Naive thymus-derived CD4-positive, alpha-beta T cell (primary cell): ENCODE measurements around the gene CRADD. TPM values are rescaled to one million over a fixed set of nuclear protein-coding genes. Genes with fewer than 3 reads are reported as not detected.
A peak's percentile ranks its signal among the peaks of the same experiment; 100 is the strongest.
"Not testable (repeated sequence)": the region's sequence is repeated elsewhere in the genome, so short reads cannot be mapped to it uniquely, and the experiment has no call there.

ENCODE experiments used
- ATAC-seq: fragments of 150-1000 bp; cut with Tn5 transposase; 2 replicates; pipeline ENCODE4 v1.10.0; 2021; ENCODE audit warnings: mild to moderate bottlenecking, moderate library complexity
- CTCF ChIA-PET: fragments of 350-600 bp; sonication (Branson Sonifier 250); formaldehyde crosslinking; loops from one replicate; lab custom pipeline; 2021; ENCODE audit warnings: antibody characterized with exemption; lab: Charles Lee
- POLR2A ChIA-PET: fragments of 350-600 bp; sonication (Branson Sonifier 250); formaldehyde crosslinking; loops from one replicate; lab custom pipeline; 2021; ENCODE audit warnings: antibody characterized with exemption, inconsistent platforms; lab: Charles Lee
- DNase-seq, 9 donors: peaks; one replicate each; pipeline versions ENCODE4 v3.0.0 to v3.0.0-alpha.2; 2020 to 2022; ENCODE audit warnings: mixed read lengths in 1 of 9
- H3K27ac ChIP-seq: one replicate; pipeline ENCODE4 v1.7.0; 2013; ENCODE audit warnings: mild to moderate bottlenecking, low read depth, low read length, moderate library complexity
- H3K27me3 ChIP-seq, 2 donors: one replicate each; pipeline ENCODE4 v1.7.0; 2013; ENCODE audit warnings: low read length in 2 of 2, mild to moderate bottlenecking in 2 of 2, moderate library complexity in 2 of 2; ENCODE audit not compliant: control insufficient read depth in 2 of 2, insufficient read depth in 2 of 2
- H3K36me3 ChIP-seq, 3 experiments: 1 replicate in 2 of 3; 2 replicates in 1 of 3; pipeline ENCODE4 v1.7.0; 2013; ENCODE audit warnings: low read length in 3 of 3, mild to moderate bottlenecking in 3 of 3, moderate library complexity in 1 of 3; ENCODE audit not compliant: insufficient read depth in 3 of 3, control insufficient read depth in 2 of 3
- H3K4me1 ChIP-seq, 2 donors: one replicate each; pipeline ENCODE4 v1.7.0; 2013; ENCODE audit warnings: low read length in 2 of 2, mild to moderate bottlenecking in 2 of 2, moderate library complexity in 1 of 2; ENCODE audit not compliant: control insufficient read depth in 2 of 2, insufficient read depth in 2 of 2
- H3K4me3 ChIP-seq: 2 replicates; pipeline ENCODE4 v1.7.0; 2013; ENCODE audit warnings: mild to moderate bottlenecking, low read length
- H3K9me3 ChIP-seq, 3 experiments: 1 replicate in 2 of 3; 2 replicates in 1 of 3; pipeline ENCODE4 v1.7.0; 2013; ENCODE audit warnings: low read length in 3 of 3; ENCODE audit not compliant: control insufficient read depth in 2 of 3
- H3K27ac Mint-ChIP-seq, 9 donors: one replicate each; pipeline ENCODE4 v1.8.0; 2020 to 2022; ENCODE audit warnings: mixed read lengths in 9 of 9, mild to moderate bottlenecking in 8 of 9, moderate library complexity in 5 of 9, inconsistent platforms in 2 of 9
- H3K27me3 Mint-ChIP-seq, 5 donors: one replicate each; pipeline ENCODE4 v1.8.0; 2021 to 2022; ENCODE audit warnings: mixed read lengths in 5 of 5, mild to moderate bottlenecking in 1 of 5
- H3K36me3 Mint-ChIP-seq, 5 donors: one replicate each; pipeline ENCODE4 v1.8.0; 2020 to 2022; ENCODE audit warnings: mixed read lengths in 5 of 5, mild to moderate bottlenecking in 3 of 5, inconsistent platforms in 1 of 5
- H3K4me1 Mint-ChIP-seq, 7 donors: one replicate each; pipeline ENCODE4 v1.8.0; 2020 to 2022; ENCODE audit warnings: mixed read lengths in 7 of 7, mild to moderate bottlenecking in 3 of 7, inconsistent platforms in 1 of 7
- H3K4me3 Mint-ChIP-seq, 10 donors: one replicate each; pipeline ENCODE4 v1.8.0; 2020 to 2022; ENCODE audit warnings: mild to moderate bottlenecking in 10 of 10, mixed read lengths in 10 of 10, moderate library complexity in 6 of 10, inconsistent platforms in 2 of 10
- H3K9me3 Mint-ChIP-seq, 11 donors: one replicate each; pipeline ENCODE4 v1.8.0; 2020 to 2022; ENCODE audit warnings: mixed read lengths in 11 of 11, mild to moderate bottlenecking in 4 of 11, inconsistent platforms in 1 of 11, moderate library complexity in 1 of 11
- intact Hi-C, 2 donors: fragments of 100-400 bp; cut with micrococcal nuclease; formaldehyde crosslinking; loops; one replicate each; pipeline ENCODE4 v1.15.1; 2023
- polyA plus RNA-seq, 2 donors: library from polyadenylated mRNA; unstranded; fragments of 300-500 nt; fragmentation: Illumina TruSeq; gene quantifications; one replicate each; pipeline ENCODE4 v1.2.3, GENCODE V29; 2021
- total RNA-seq, 6 experiments: library from RNA in 5 of 6; stranded (reverse) in 5 of 6; gene quantifications; 1 replicate in 5 of 6; 2 replicates in 1 of 6; pipeline ENCODE4 v1.2.3 and lab custom pipeline; 2021 to 2026

CRADD gene
- total and polyA plus RNA-seq, 7 experiments from 2014 or later = 11.4 to 17.1 (median 13.8) TPM

DNA sequence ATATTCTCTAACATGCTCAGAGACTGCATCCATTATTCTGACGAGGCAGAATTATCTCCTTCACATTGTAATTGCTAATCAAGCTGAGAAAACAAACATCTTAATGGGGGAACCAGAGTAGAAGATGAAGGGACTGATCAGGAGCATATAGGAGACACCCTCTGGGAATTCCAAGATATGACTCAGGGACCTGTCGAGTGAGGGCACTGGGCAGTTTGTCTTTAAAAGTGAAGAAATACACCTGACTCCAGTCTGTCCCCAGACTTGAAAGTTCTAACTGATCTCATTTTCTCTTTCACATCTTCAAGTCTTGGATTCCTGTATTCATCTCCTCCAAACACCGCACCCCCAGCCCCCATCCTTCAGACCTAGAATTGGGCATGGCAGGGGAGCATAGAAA lies 244.3 kb downstream of the CRADD start:
- POLR2A ChIA-PET = no interaction called here
- no peak for DNase-seq
- intact Hi-C loops = loop anchor here in 1 of 2 donors (5.0 kb wide), 1 partner anchor 39 kb away; no protein-coding TSS in a partner anchor

DNA sequence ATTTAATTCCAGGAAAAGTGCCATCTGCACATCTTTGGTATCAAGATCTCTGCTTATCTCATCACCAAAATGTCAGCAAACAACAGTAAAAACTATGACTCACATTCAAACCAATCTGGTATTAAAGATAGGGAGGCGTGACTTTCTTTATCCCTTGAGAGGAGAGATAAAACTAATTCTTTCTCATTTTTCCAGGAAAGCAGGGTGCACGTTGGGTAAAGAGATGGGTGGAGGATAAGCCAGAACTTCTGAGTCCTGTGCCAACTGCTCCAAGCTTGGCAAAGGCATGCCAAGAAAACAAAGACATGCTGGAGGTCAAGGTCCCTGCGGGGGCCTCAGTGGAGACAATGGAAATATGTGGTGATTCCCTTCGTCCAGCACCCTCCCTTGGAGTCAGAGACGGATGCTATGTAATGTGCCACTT lies 245.4 kb downstream of the CRADD start:
- no peaks in the 10 kb centered on the region for H3K27me3 ChIP-seq
- no peaks in the 10 kb centered on the region for H3K27me3 Mint-ChIP-seq
- H3K9me3 Mint-ChIP-seq = peaks cover 2 to 18% (median 7%) of the 10 kb centered on the region in 11 donors
- H3K36me3 Mint-ChIP-seq = peaks cover 3 to 19% (median 7%) of the 10 kb centered on the region in 5 donors
- no peaks in the 10 kb centered on the region for H3K4me1 ChIP-seq
- intact Hi-C loops = loop anchor here in 1 of 2 donors (5.0 kb wide), 1 partner anchor 40 kb away; no protein-coding TSS in a partner anchor
- H3K27ac ChIP-seq = no peak overlapping the region
- DNase-seq (no peak), ATAC-seq (no peak)
- peaks cover 0 to 19% (median 7%) of the 10 kb centered on the region in 7 donors for H3K4me1 Mint-ChIP-seq
- no peaks in the 10 kb centered on the region for H3K9me3 ChIP-seq
- no peak overlapping the region for H3K4me3 ChIP-seq
- no peak overlapping the region for H3K27ac Mint-ChIP-seq
- ChIA-PET CTCF (no interaction called here), POLR2A (no interaction called here)
- no peak overlapping the region for H3K4me3 Mint-ChIP-seq
- H3K36me3 ChIP-seq = no peaks in the 10 kb centered on the region

More for the DNA sequence above, 244.3 kb downstream of the CRADD start:
- Mint-ChIP-seq H3K36me3 (peaks cover 3 to 13% (median 7%) of the 10 kb centered on the region in 5 donors), H3K4me1 (peaks cover 0 to 19% (median 7%) of the 10 kb centered on the region in 7 donors), H3K27me3 (no peaks in the 10 kb centered on the region), H3K27ac (no peak overlapping the region), H3K4me3 (no peak overlapping the region), H3K9me3 (peaks cover 2 to 16% (median 7%) of the 10 kb centered on the region in 11 donors)
- Histone ChIP-seq H3K9me3 (no peaks in the 10 kb centered on the region), H3K4me3 (no peak overlapping the region), H3K27me3 (no peaks in the 10 kb centered on the region), H3K36me3 (no peaks in the 10 kb centered on the region), H3K27ac (no peak overlapping the region), H3K4me1 (no peaks in the 10 kb centered on the region)
- CTCF ChIA-PET = no interaction called here
- no peak for ATAC-seq

DNA sequence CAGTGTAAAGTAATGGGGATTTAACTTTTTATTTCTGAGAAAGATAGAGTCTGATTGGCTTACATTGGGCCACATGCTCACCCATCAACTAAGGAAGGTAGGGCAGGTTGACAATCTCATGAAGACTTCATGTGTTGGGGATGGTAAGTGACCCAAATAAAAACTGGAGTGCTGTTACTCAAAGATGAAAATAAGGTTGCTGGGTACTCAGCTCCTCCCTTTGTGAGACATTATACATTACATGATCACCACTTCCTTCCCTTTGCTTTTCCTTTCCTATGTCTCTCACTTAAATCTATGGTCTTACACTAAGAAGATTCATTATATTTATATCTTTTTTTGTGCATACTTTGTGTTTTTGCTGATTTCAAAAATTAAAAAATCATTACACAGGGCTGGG lies 247.2 kb downstream of the CRADD start:
- Histone ChIP-seq H3K9me3 (no peaks in the 10 kb centered on the region), H3K27ac (no peak overlapping the region), H3K36me3 (no peaks in the 10 kb centered on the region), H3K4me1 (no peaks in the 10 kb centered on the region), H3K4me3 (no peak overlapping the region), H3K27me3 (no peaks in the 10 kb centered on the region)
- Mint-ChIP-seq H3K36me3 (peaks cover 3 to 26% (median 7%) of the 10 kb centered on the region in 5 donors), H3K27me3 (no peaks in the 10 kb centered on the region), H3K27ac (peak overlapping the region in 1 of 9 donors; percentile 40), H3K9me3 (peaks cover 2 to 24% (median 10%) of the 10 kb centered on the region in 11 donors), H3K4me3 (no peak overlapping the region), H3K4me1 (peaks cover 0 to 22% (median 7%) of the 10 kb centered on the region in 7 donors)
- POLR2A ChIA-PET = no interaction called here
- intact Hi-C loops = loop anchor here in 1 of 2 donors (5.0 kb wide), 1 partner anchor 42 kb away; no protein-coding TSS in a partner anchor
- DNase-seq (peak in 2 of 9 donors; percentile 1 to 17), ATAC-seq (no peak)
- CTCF ChIA-PET = interaction anchor here (0.7 kb wide), 1 partner anchor 53 kb away, joined by 3 read pairs; no protein-coding TSS in a partner anchor

DNA sequence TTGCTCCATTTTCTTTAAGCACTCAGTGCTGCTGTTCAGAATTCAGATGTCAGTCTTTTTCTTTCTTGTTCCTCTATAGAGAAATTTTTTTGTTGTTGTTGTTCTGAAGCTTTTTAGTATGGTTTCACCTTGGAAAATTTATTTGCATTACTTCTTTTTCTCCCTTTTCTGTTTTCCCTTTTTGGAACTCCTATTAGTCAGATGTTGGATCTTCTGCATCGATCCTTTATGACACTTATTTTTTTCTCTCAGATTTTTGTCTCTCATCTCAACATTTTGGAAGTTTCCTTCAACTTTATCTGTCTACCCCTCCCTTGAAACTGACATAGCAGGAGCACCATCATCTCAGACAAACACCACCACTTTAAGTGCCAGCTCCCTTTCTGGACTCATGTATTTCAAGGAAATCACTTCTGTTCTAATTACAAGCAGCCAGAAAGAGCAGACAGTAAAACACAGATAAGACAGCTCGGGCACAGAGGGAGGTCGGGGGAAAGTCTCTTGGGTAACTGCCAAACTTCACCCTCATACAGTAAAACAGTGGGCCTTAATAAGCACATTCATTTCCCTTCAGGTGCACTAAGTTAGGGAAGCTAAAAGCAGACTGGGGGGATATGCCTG lies 248.5 kb downstream of the CRADD start:
- intact Hi-C loops = no loop called here
- POLR2A ChIA-PET = no interaction called here
- Mint-ChIP-seq H3K9me3 (peaks cover 2 to 27% (median 11%) of the 10 kb centered on the region in 11 donors), H3K27me3 (no peaks in the 10 kb centered on the region), H3K4me1 (peaks cover 0 to 22% (median 7%) of the 10 kb centered on the region in 7 donors), H3K27ac (peak overlapping the region in 1 of 9 donors; percentile 20), H3K36me3 (peaks cover 3 to 26% (median 7%) of the 10 kb centered on the region in 5 donors), H3K4me3 (no peak overlapping the region)
- H3K4me3 ChIP-seq = no peak overlapping the region
- no peaks in the 10 kb centered on the region for H3K27me3 ChIP-seq
- no peaks in the 10 kb centered on the region for H3K36me3 ChIP-seq
- ATAC-seq (no peak), DNase-seq (no peak)
- H3K9me3 ChIP-seq = no peaks in the 10 kb centered on the region
- no peak overlapping the region for H3K27ac ChIP-seq
- CTCF ChIA-PET = interaction anchor here (0.6 kb wide), 1 partner anchor 916 kb away, joined by 3 read pairs; no protein-coding TSS in a partner anchor
- no peaks in the 10 kb centered on the region for H3K4me1 ChIP-seq

DNA sequence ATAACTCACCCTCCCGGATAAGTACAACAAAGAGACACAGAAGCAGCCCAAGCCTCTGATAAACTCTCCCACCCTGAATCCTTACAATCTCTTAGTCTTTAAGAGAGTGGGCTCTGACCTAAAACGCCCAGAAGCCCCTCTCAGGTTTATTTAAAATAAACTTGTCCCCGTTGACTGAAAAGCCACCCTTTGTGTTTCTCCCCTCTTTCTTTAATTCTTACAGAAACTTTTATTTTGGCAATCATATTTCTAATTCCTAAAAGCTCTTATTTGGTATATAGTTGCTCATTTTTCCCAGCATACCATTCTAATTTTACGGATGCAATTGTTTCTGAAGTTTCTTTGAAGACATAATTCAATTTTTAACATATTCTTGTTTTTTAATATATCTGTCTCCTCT lies 249.1 kb downstream of the CRADD start:
- no peaks in the 10 kb centered on the region for H3K9me3 ChIP-seq

DNA sequence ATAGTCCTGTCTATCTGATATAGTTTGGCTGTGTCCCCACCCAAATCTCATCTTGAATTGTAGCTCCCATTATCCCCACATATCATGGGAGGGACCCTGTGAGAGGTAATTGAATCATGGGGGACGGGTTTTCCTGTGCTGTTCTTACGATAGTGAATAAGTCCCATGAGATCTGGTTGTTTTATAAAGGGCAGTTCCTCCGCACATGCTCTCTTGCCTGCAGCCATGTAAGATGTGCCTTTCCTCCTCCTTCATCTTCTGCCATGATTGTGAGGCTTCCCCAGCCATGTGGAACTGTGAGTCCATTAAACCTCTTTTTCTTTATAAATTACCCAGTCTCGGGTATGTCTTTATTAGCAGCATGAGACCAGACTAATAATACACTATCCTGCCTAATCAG lies 251.9 kb downstream of the CRADD start:
- H3K4me3 Mint-ChIP-seq, H3K27me3 Mint-ChIP-seq, H3K4me1 ChIP-seq, ATAC-seq, intact Hi-C loops, H3K4me3 ChIP-seq, H3K9me3 ChIP-seq, H3K36me3 ChIP-seq, POLR2A ChIA-PET, H3K27ac Mint-ChIP-seq, CTCF ChIA-PET, H3K27ac ChIP-seq, DNase-seq, H3K27me3 ChIP-seq: not testable (repeated sequence)
- Mint-ChIP-seq H3K4me1 (peaks cover 0 to 12% (median 5%) of the 10 kb centered on the region in 7 donors), H3K36me3 (peaks cover 3 to 29% (median 10%) of the 10 kb centered on the region in 5 donors), H3K9me3 (peaks cover 2 to 33% (median 13%) of the 10 kb centered on the region in 11 donors)

More for the DNA sequence above, 249.1 kb downstream of the CRADD start:
- no peaks in the 10 kb centered on the region for H3K36me3 ChIP-seq
- ChIA-PET POLR2A (no interaction called here), CTCF (interaction anchor here (0.6 kb wide), 1 partner anchor 915 kb away, joined by 3 read pairs; no protein-coding TSS in a partner anchor)
- H3K27ac ChIP-seq = no peak overlapping the region
- Mint-ChIP-seq H3K4me3 (no peak overlapping the region), H3K4me1 (peaks cover 0 to 22% (median 7%) of the 10 kb centered on the region in 7 donors), H3K36me3 (peaks cover 3 to 26% (median 7%) of the 10 kb centered on the region in 5 donors), H3K9me3 (peaks cover 2 to 30% (median 11%) of the 10 kb centered on the region in 11 donors), H3K27me3 (no peaks in the 10 kb centered on the region), H3K27ac (no peak overlapping the region)
- DNase-seq = no peak
- H3K27me3 ChIP-seq = no peaks in the 10 kb centered on the region
- H3K4me1 ChIP-seq = no peaks in the 10 kb centered on the region
- no peak overlapping the region for H3K4me3 ChIP-seq
- intact Hi-C loops = no loop called here
- ATAC-seq = no peak
